HG03439 (cell line): ENCODE measurements around the gene GOLGA6A.
"Not testable (repeated sequence)": the region's sequence is repeated elsewhere in the genome, so short reads cannot be mapped to it uniquely, and the experiment has no call there.

ENCODE experiments used
- ATAC-seq: cut with Tn5 transposase; IDR thresholded peaks from one replicate; pipeline ENCODE4 v1.9.1; 2021; ENCODE audit warnings: mild to moderate bottlenecking, moderate library complexity; ENCODE audit not compliant: unreplicated experiment

GOLGA6A gene

GRCh38 chr15:74053941-74054529 lies 28.3 kb downstream of the GOLGA6A start:
- ATAC-seq, result no peak

DNA sequence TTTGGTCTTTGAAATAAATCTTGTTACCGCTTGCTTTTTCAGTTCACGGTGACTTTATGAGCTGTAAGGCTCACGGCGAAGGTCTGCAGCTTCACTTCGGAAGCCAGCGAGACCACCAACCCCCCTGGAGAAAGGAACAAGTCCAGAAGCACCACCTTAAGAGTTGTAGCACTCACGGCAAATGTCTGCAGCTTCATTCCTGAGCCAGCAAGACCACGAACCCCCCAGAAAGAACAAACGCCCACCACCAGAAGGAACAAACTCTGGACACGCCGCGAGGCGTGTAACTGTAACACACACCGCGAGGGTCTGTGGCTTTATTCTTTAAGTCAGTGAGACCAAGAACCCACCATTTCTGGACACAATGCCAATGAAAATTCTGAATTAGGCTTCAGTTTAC lies 28.8 kb downstream of the GOLGA6A start:
- no peak for ATAC-seq

DNA sequence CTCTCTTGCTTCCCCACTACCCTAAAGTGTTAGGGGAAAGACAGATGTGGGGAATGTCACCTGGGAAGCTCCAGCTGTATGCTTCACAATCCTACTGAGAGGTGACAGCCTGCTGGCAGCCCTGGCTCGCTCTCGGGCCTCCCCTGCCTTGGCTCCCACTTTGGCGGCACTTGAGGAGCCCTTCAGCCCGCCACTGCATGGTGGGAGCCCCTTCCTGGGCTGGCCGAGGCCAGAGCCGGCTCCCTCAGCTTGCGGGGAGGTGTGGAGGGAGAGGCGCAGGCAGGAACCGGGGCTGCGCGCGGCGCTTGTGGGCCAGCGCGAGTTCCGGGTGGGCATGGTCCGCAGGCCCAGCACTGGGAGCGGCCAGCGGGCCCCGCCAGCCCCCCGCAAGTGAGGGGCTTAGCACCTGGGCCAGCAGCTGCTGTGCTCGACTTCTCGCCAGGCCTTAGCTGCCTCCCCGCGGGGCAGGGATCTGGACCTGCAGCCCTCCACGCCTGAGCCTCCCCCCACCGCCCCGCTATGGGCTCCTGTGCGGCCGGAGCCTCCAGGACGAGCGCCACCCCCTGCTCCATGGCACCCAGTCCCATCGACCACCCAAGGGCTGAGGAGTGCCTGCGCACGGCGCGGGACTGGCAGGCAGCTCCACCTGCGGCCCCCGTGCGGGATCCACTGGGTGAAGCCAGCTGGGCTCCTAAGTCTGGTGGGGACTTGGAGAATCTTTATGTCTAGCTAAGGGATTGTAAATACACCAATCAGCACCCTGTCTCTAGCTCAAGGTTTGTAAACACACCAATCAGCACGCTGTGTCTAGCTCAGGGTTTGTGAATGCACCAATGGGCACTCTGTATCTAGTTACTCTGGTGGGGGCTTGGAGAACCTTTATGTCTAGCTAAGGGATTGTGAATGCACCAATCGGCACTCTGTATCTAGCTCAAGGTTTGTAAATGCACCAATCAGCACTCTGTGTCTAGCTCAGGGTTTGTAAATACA lies 29.8 kb downstream of the GOLGA6A start:
- not testable (repeated sequence) for ATAC-seq

- ATAC-seq, result no peak
Measured at GRCh38 chr15:74050556-74051234, 31.7 kb downstream of the GOLGA6A start.

- no peak for ATAC-seq
Measured at GRCh38 chr15:74050127-74050526, 32.2 kb downstream of the GOLGA6A start.

DNA sequence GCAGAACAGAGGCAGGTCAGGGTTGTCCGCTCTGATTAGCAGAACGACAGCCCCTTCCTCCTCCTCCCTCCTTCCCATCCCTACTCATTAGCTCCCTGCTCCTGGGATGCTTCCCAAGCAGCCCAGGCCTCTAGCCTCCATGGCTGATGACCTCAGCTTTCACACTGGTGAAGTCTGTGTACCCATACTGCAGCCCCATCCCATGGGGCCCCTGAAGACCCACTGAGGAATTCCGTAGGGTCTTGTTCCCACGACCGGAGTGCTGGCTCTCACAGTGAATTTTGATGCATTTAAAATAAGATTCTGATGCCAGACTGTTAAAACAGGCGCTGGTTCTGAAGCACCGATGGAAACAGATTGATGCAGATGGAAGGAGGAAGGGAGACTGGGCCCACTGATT lies 36.1 kb downstream of the GOLGA6A start:
- ATAC-seq, result no peak

DNA sequence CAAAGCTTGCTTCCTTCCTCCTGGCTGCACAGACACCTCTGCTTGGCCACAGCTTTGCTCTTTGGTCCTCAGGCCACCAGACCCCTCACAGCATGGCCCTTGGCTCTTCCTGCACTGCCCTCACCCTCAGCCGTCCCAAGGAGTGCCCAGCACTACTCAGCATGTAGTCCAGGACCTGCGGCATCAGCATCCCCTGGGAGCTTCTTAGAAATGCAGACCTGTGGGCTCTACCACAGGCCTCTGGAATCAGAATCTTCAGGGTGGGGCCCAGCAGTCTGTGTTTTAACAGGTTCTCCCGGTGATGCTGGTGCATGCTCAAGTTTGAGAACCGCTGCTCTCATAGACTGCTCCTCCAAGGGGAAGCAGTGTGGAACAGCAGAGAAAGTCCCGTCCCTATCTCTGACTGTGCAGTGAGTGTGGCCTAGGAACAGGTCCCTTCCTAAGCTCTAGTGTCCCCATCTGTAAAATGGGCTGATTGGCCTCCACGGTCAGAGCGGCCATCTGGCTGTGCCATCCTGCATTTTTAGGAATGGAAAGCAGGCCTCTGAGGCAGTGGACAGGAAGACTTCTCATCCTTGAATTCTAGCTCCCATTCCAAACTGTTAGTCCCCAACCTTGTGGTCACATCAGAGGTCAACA lies 36.6 kb downstream of the GOLGA6A start:
- ATAC-seq, result no peak

GRCh38 chr15:74045184-74045583 lies 37.2 kb downstream of the GOLGA6A start:
- no peak for ATAC-seq

GRCh38 chr15:74044267-74045110 lies 37.9 kb downstream of the GOLGA6A start:
- ATAC-seq, result no peak

DNA sequence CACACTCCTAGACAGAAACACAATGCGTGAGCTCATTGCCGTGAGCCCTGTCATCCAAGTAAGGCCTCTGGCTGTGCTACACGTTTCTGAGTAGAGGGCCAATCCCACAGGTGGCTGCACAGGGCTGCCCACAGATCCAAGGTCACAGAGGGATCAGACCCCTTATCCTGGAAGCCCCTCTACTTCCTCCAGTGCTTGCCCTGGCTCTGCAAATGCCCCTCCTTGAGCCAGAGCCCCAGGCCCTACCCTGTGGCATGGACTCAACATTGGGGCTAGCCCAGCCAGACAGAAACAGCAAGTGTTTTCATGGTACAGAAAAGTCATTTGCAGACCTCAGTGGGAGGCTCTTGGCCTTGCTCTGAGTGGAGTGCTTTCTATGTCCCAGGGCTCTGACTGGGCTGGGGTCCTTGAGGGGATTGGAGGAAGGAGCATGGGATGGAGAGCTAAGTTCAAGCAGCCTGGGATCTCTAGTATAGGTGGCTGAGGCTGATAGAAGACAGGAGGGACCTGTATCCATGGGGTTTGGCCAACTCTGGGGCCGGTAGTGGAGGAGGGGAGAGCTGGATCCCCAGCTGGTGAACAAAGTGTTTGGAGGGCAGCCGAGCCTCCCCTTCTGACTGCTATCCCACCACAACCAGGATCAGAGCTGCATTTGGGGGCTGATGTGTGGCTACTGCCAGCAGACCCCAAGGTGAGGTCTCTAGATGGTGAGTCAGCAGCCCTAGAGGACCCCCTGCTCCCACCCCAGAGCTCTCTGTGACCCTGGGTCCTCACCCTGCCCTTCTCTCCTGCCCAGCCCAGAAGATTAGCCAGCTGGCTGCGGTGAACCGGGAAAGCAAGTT lies 38.7 kb downstream of the GOLGA6A start:
- no peak for ATAC-seq

GRCh38 chr15:74042603-74043424 lies 39.5 kb downstream of the GOLGA6A start:
- no peak for ATAC-seq

- ATAC-seq, result no peak
Measured at GRCh38 chr15:74041777-74042435, 40.4 kb downstream of the GOLGA6A start.

- ATAC-seq, result no peak
Measured at GRCh38 chr15:74041311-74041756, 41.0 kb downstream of the GOLGA6A start.

DNA sequence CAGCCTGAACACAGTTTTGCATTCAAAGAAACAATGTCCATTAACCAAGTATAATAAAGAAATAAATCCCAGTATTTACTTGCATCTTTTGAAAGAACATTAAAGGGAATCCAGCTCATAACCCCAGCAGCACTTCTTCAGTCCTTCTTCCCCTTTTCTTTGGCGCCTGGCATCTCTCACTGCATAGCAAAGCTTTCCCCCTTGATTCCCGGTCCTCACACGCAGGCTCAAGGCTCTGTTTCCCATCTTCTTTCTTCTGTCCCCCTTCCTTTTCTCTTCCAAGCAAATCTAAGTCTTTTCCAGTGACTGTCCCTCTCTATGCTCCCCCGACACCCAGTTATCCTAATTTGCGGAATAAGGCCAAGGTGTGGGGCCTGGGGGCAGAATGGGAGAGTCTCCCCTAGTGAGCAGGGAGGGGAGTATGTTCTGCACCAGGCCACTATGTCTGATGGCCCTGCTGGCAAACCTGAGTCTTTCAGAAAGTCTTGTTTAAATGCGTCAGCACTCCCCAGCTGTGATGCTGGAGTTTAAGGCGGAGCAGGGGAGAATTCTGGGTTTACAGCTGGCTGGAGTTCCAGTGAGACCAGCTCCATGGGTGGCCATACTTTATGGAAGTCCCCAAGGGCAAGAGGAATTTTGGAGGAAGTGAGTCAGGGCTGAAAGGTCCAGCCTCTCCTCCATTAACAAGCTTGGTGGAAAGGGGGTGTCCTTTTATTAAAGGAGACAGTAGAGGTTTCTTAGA lies 42.1 kb downstream of the GOLGA6A start:
- no peak for ATAC-seq

DNA sequence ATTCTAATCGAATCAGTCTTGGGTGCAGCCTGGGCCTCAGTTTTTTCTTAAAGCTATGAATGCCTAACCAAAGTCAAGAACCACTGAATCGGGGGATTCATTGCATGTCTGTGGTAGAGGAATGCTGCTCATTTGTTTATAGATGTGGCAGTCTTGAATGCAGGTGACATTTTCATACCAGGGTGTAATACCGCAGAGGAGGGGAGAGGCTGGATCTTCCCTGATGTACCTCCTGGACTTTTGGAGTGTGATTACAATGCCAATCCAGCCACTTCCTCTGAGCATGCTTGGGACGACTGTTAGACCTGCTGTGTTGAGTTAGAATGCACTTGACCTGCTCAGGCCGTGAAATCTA lies 42.7 kb downstream of the GOLGA6A start:
- ATAC-seq, result no peak

DNA sequence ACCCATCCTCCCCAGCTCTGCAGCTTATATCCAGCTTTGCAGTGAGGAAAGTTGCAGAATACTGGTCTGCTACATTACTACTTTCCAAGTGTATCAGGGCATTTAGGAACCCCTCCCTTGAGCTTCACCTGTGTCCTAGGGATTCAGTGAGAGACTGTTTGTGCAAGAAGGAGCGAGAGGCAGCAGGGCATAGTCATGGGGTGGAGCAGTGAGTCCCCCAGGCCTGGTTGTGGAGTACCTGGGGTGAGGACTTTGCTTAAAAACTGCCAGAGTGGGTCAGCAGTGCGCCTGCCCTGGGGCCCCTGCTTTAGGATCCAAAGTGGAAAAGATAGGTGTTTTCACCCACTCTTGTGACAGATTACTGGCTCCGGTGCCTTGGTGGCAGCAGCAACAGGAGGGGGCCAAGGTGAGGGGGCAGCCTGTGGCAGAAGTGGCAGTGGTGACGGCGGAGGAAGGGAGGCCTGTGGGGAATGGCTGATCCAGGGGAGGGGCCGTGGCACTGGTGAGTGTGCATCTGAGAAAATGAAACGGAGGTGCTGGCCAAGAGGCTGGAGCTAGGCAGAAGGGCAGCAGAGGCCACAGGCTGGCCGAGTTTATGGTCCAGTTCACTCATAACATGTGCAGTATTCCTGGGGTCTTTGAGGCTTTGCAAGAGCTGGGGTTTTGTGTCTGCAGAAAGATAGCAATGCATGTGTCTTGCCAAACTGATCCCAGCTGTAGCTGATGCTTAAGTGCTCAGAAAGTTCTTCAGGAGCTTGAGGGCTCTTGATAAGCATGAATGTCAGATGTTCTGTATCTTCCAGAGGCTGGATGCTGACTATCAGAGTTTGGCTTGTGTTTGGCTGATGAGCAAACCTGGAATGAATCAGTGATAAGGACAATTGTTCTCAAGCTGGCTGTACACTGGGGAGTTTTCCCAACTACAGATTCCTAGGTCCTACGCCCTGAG lies 43.4 kb downstream of the GOLGA6A start:
- ATAC-seq, result no peak
